ENCODE results near the gene NR1I3.

NR1I3 gene

GRCh38 chr1:161195171-161195570, 42.8 kb downstream of the NR1I3 start:
- no peak for DNase-seq (ENCODE audit: low read depth)

GRCh38 chr1:161193561-161194235, 44.3 kb downstream of the NR1I3 start:
- DNase-seq (ENCODE audit: low read depth), result no peak

- DNase-seq (ENCODE audit: low read depth), result no peak
Measured at GRCh38 chr1:161192476-161193465, 45.2 kb downstream of the NR1I3 start.

- DNase-seq (ENCODE audit: low read depth), result no peak
Measured at GRCh38 chr1:161191971-161192370, 46.0 kb downstream of the NR1I3 start.

GRCh38 chr1:161190962-161191521, 47.0 kb downstream of the NR1I3 start:
- DNase-seq (ENCODE audit: low read depth), result no peak

- peak; percentile 74 for DNase-seq (ENCODE audit: low read depth)
Measured at GRCh38 chr1:161189036-161189435, 49.0 kb downstream of the NR1I3 start.

- DNase-seq (ENCODE audit: low read depth), result no peak
Measured at GRCh38 chr1:161188381-161188780, 49.6 kb downstream of the NR1I3 start.

- no peak for DNase-seq (ENCODE audit: low read depth)
Measured at GRCh38 chr1:161187311-161187710, 50.7 kb downstream of the NR1I3 start.

- DNase-seq (ENCODE audit: low read depth), result no peak
Measured at GRCh38 chr1:161185732-161186311, 52.2 kb downstream of the NR1I3 start.

GRCh38 chr1:161185282-161185682, 52.7 kb downstream of the NR1I3 start:
- no peak for DNase-seq (ENCODE audit: low read depth)

GRCh38 chr1:161182214-161182613, 55.8 kb downstream of the NR1I3 start:
- no peak for DNase-seq (ENCODE audit: low read depth)

- DNase-seq (ENCODE audit: low read depth), result no peak
Measured at GRCh38 chr1:161180639-161181038, 57.4 kb downstream of the NR1I3 start.

- DNase-seq (ENCODE audit: low read depth), result no peak
Measured at GRCh38 chr1:161179698-161180097, 58.3 kb downstream of the NR1I3 start.
